Caco-2 (cell line): Measurements from ENCODE around the gene DLG2. TPM values are rescaled to one million over a fixed set of nuclear protein-coding genes. Genes with fewer than 3 reads are reported as not detected.

Experiments
- BruUV-seq: library from RNA; stranded (reverse); fragments of 400-500 nt; replicated peaks from 2 replicates; lab custom pipeline; 2021; lab: Mats Ljungman, UMichigan
- CTCF ChIA-PET: fragments of 300-600 bp; sonication (Branson Sonifier 250); formaldehyde crosslinking; loops from one replicate; lab custom pipeline; 2022; ENCODE audit warnings: antibody characterized with exemption; lab: Charles Lee
- POLR2A ChIA-PET: fragments of 300-600 bp; sonication (Branson Sonifier 250); formaldehyde crosslinking; loops from one replicate; lab custom pipeline; 2022; ENCODE audit warnings: antibody characterized with exemption; lab: Charles Lee
- DNase-seq, 2 experiments: peaks; one replicate each; pipeline versions ENCODE4 v3.0.0 to v3.0.0-alpha.2; 2020 to 2022
- H3K27me3 ChIP-seq: replicated peaks from 2 replicates; pipeline ENCODE4 v1.6.0; 2011; ENCODE audit warnings: low read length; ENCODE audit not compliant: control insufficient read depth, insufficient read depth
- H3K36me3 ChIP-seq: 2 replicates; pipeline ENCODE4 v1.5.1; 2011; ENCODE audit warnings: low read length; ENCODE audit not compliant: control insufficient read depth, insufficient read depth
- H3K4me1 ChIP-seq: fragments of 250-450 bp; sonication (Bioruptor Pico); 2 replicates; pipeline ENCODE4 v1.5.1; 2020; ENCODE audit warnings: mild to moderate bottlenecking
- H3K4me3 ChIP-seq: 2 replicates; pipeline ENCODE4 v1.5.1; 2011; ENCODE audit warnings: low read depth, mild to moderate bottlenecking, control low read depth, low read length
- H3K9me3 ChIP-seq: fragments of 250-450 bp; sonication (Bioruptor Pico); 2 replicates; pipeline ENCODE4 v1.5.1; 2020; ENCODE audit warnings: mild to moderate bottlenecking, moderate library complexity
- H3K27ac Mint-ChIP-seq: one replicate; pipeline ENCODE4 v1.8.0; 2022; ENCODE audit warnings: mixed read lengths; ENCODE audit not compliant: unreplicated experiment
- H3K27me3 Mint-ChIP-seq: one replicate; pipeline ENCODE4 v1.8.0; 2022; ENCODE audit warnings: mixed read lengths; ENCODE audit not compliant: insufficient read depth, unreplicated experiment
- H3K36me3 Mint-ChIP-seq: one replicate; pipeline ENCODE4 v1.8.0; 2022; ENCODE audit warnings: mild to moderate bottlenecking, mixed read lengths; ENCODE audit not compliant: insufficient read depth, unreplicated experiment
- H3K4me1 Mint-ChIP-seq: one replicate; pipeline ENCODE4 v1.8.0; 2022; ENCODE audit warnings: low read depth, mixed read lengths; ENCODE audit not compliant: unreplicated experiment
- H3K4me3 Mint-ChIP-seq: one replicate; pipeline ENCODE4 v1.8.0; 2022; ENCODE audit warnings: mild to moderate bottlenecking, moderate library complexity, mixed read lengths; ENCODE audit not compliant: unreplicated experiment
- H3K9me3 Mint-ChIP-seq: one replicate; pipeline ENCODE4 v1.8.0; 2022; ENCODE audit warnings: mixed read lengths; ENCODE audit not compliant: unreplicated experiment
- CTCF ChIP-seq, 2 experiments: fragments of 200-600 bp in 1 of 2; IDR thresholded peaks; 1 replicate in 1 of 2; 2 replicates in 1 of 2; pipeline versions ENCODE4 v1.5.1 to v1.8.0; 2011 to 2022; ENCODE audit warnings: antibody characterized with exemption in 1 of 2, control low read depth in 1 of 2, inconsistent platforms in 1 of 2, low read depth in 1 of 2, low read length in 1 of 2, mild to moderate bottlenecking in 1 of 2, moderate library complexity in 1 of 2; ENCODE audit not compliant: insufficient read depth in 1 of 2, severe bottlenecking in 1 of 2, unreplicated experiment in 1 of 2
- intact Hi-C: fragments of 100-400 bp; cut with micrococcal nuclease; formaldehyde crosslinking; loops from one replicate; pipeline ENCODE4 v1.10.0; 2022; ENCODE audit not compliant: unreplicated experiment
- total RNA-seq: library from RNA; stranded (reverse); gene quantifications from 2 replicates; pipeline ENCODE4 v1.2.3, GENCODE V29; 2022

The DLG2 gene
- total RNA-seq, 1 experiment from 2014 or later: 21.6 TPM

- intact Hi-C loops: no loop called here
- Histone ChIP-seq H3K36me3 (no peaks in the 10 kb centered on the region), H3K27me3 (no peaks in the 10 kb centered on the region), H3K4me3 (no peak overlapping the region), H3K4me1 (no peaks in the 10 kb centered on the region), H3K9me3 (no peaks in the 10 kb centered on the region; the same call in 1 of the 2 replicates)
- H3K4me1 Mint-ChIP-seq: no peaks in the 10 kb centered on the region
- no peaks in the 10 kb centered on the region for H3K36me3 Mint-ChIP-seq
- CTCF ChIA-PET: no interaction called here
- peaks cover 12% of the 10 kb centered on the region for H3K9me3 Mint-ChIP-seq
- POLR2A ChIA-PET: no interaction called here
- DNase-seq: no peak
- H3K27ac Mint-ChIP-seq: no peak overlapping the region
- no TSS peak for BruUV-seq
- H3K4me3 Mint-ChIP-seq: no peak overlapping the region
- H3K27me3 Mint-ChIP-seq: peaks cover 17% of the 10 kb centered on the region
- TF ChIP-seq CTCF (IDR thresholded peaks at IDR 0.05; ENCODE audit: insufficient read depth in 1 of 2, low read depth in 1 of 2, low read length in 1 of 2, severe bottlenecking in 1 of 2, unreplicated experiment in 1 of 2): no peak
Measured at GRCh38 chr11:85438328-85438727, 188.8 kb downstream of the DLG2 start.

GRCh38 chr11:85431319-85431718 lies 195.8 kb downstream of the DLG2 start:
- no peaks in the 10 kb centered on the region; the same call in 1 of the 2 replicates for H3K9me3 ChIP-seq
- no peaks in the 10 kb centered on the region for H3K36me3 ChIP-seq
- H3K4me3 Mint-ChIP-seq: no peak overlapping the region
- H3K4me3 ChIP-seq: no peak overlapping the region
- H3K36me3 Mint-ChIP-seq: no peaks in the 10 kb centered on the region
- no peak for DNase-seq
- intact Hi-C loops: no loop called here
- H3K27me3 Mint-ChIP-seq: peaks cover 11% of the 10 kb centered on the region
- H3K9me3 Mint-ChIP-seq: peaks cover 14% of the 10 kb centered on the region
- BruUV-seq: no TSS peak
- no peaks in the 10 kb centered on the region; the same call in 1 of the 2 replicates for H3K27me3 ChIP-seq
- no peaks in the 10 kb centered on the region for H3K4me1 Mint-ChIP-seq
- no peak for TF ChIP-seq CTCF (IDR thresholded peaks at IDR 0.05; ENCODE audit: insufficient read depth in 1 of 2, low read depth in 1 of 2, low read length in 1 of 2, severe bottlenecking in 1 of 2, unreplicated experiment in 1 of 2)
- H3K27ac Mint-ChIP-seq: no peak overlapping the region
- ChIA-PET POLR2A (no interaction called here), CTCF (no interaction called here)
- no peaks in the 10 kb centered on the region for H3K4me1 ChIP-seq

GRCh38 chr11:85423794-85424193 lies 203.3 kb downstream of the DLG2 start:
- Histone ChIP-seq H3K4me1 (no peaks in the 10 kb centered on the region), H3K9me3 (peaks cover 4% of the 10 kb centered on the region), H3K36me3 (no peaks in the 10 kb centered on the region), H3K4me3 (no peak overlapping the region), H3K27me3 (peaks cover 1% of the 10 kb centered on the region; the same call in 1 of the 2 replicates)
- POLR2A ChIA-PET: no interaction called here
- intact Hi-C loops: no loop called here
- no peak for DNase-seq
- Mint-ChIP-seq H3K9me3 (no peaks in the 10 kb centered on the region), H3K4me1 (no peaks in the 10 kb centered on the region), H3K36me3 (no peaks in the 10 kb centered on the region), H3K4me3 (no peak overlapping the region), H3K27ac (no peak overlapping the region), H3K27me3 (peaks cover 17% of the 10 kb centered on the region)
- CTCF ChIA-PET: no interaction called here
- no TSS peak for BruUV-seq
- TF ChIP-seq CTCF (IDR thresholded peaks at IDR 0.05; ENCODE audit: insufficient read depth in 1 of 2, low read depth in 1 of 2, low read length in 1 of 2, severe bottlenecking in 1 of 2, unreplicated experiment in 1 of 2): no peak
